Breast epithelium (tissue), 3 donors: Measurements from ENCODE around the gene AOPEP.

Experiments used
- POLR2A ChIP-seq: fragments of 450-650 bp; IDR thresholded peaks from one replicate; pipeline ENCODE4 v1.6.1; 2016; ENCODE audit warnings: antibody characterized with exemption, mild to moderate bottlenecking, moderate library complexity
- TF ChIP-seq, protein P1 (sequence below), 3 donors: fragments of 450-650 bp; IDR thresholded peaks; one replicate each; pipeline ENCODE4 v1.5.1; 2016 to 2017; ENCODE audit warnings: antibody characterized with exemption in 3 of 3, mild to moderate bottlenecking in 3 of 3, moderate library complexity in 3 of 3

DNA sequence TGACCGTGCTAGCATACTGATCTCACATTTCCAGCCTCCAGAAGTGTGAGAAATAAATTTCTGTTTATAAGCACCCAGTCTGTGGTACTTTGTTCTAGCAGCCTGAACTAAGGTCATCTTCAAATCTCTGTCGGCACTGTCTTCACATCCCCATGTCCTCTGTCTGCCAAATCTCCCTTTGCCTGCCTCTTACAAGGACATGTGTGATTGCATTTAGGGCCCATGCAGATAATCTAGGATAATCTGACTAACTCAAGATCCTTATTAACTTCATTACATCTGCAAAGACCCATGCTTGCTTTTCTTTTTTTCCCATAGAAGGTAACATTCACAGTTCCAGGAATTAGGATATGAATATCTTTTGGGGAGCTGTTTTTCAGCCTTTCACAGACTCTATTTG, 132.7 kb downstream of the AOPEP start:
- TF ChIP-seq, protein P1, sequence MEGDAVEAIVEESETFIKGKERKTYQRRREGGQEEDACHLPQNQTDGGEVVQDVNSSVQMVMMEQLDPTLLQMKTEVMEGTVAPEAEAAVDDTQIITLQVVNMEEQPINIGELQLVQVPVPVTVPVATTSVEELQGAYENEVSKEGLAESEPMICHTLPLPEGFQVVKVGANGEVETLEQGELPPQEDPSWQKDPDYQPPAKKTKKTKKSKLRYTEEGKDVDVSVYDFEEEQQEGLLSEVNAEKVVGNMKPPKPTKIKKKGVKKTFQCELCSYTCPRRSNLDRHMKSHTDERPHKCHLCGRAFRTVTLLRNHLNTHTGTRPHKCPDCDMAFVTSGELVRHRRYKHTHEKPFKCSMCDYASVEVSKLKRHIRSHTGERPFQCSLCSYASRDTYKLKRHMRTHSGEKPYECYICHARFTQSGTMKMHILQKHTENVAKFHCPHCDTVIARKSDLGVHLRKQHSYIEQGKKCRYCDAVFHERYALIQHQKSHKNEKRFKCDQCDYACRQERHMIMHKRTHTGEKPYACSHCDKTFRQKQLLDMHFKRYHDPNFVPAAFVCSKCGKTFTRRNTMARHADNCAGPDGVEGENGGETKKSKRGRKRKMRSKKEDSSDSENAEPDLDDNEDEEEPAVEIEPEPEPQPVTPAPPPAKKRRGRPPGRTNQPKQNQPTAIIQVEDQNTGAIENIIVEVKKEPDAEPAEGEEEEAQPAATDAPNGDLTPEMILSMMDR (IDR thresholded peaks at IDR 0.05), result no peak
- no peak for TF ChIP-seq POLR2A
